Esophagus (tissue), 2 donors: ENCODE measurements around the gene KCNH8. TPM values are rescaled to one million over a fixed set of nuclear protein-coding genes. Genes with fewer than 3 reads are reported as not detected.

Experiments used
- H3K27ac ChIP-seq, 2 donors: one replicate each; pipeline ENCODE4 v1.5.1; 2013; ENCODE audit warnings: low read depth in 2 of 2, mild to moderate bottlenecking in 2 of 2, inconsistent platforms in 1 of 2, low read length in 1 of 2, moderate library complexity in 1 of 2
- H3K27me3 ChIP-seq, 2 donors: one replicate each; pipeline ENCODE4 v1.6.1; 2013; ENCODE audit warnings: low read length in 2 of 2, control low read depth in 1 of 2, mild to moderate bottlenecking in 1 of 2; ENCODE audit not compliant: insufficient read depth in 2 of 2, control insufficient read depth in 1 of 2
- H3K36me3 ChIP-seq, 2 donors: one replicate each; pipeline ENCODE4 v1.6.1; 2013; ENCODE audit warnings: low read length in 1 of 2; ENCODE audit not compliant: control insufficient read depth in 2 of 2, insufficient read depth in 2 of 2
- H3K4me1 ChIP-seq, 2 donors: one replicate each; pipeline ENCODE4 v1.6.1; 2013; ENCODE audit warnings: low read length in 1 of 2; ENCODE audit not compliant: control insufficient read depth in 2 of 2, insufficient read depth in 2 of 2
- H3K4me3 ChIP-seq, 2 donors: one replicate each; pipeline ENCODE4 v1.5.1; 2013; ENCODE audit warnings: low read length in 2 of 2, mild to moderate bottlenecking in 2 of 2, low read depth in 1 of 2, moderate library complexity in 1 of 2
- H3K9me3 ChIP-seq, 2 donors: one replicate each; pipeline ENCODE4 v1.6.1; 2013; ENCODE audit warnings: mild to moderate bottlenecking in 2 of 2, low read depth in 1 of 2, low read length in 1 of 2, moderate library complexity in 1 of 2; ENCODE audit not compliant: control insufficient read depth in 2 of 2, insufficient read depth in 1 of 2
- WGBS, 2 donors: extraction: QIAGEN DNeasy Blood & Tissue Kit; methylation state at CpG; one replicate each; pipeline ENCODE4 v1.1.7; 2013; 5-methylcytosine and 5-hydroxymethylcytosine counted together
- polyA plus RNA-seq, 2 donors: library from polyadenylated mRNA; stranded (reverse); fragments of 200-250 nt; gene quantifications; one replicate each; pipeline ENCODE4 v1.2.3, GENCODE V29; 2013
- donor health status: healthy with polysubstance abuse.
- donor health status: Bipolar disorder and iron deficiency.

The KCNH8 gene
- polyA plus RNA-seq, 2 donors, result 0.05 to 0.06 TPM

- WGBS, 2 donors, result 66 to 70% methylated on average over 2 of the region's 2 CpGs
- Histone ChIP-seq H3K27ac (no peak overlapping the region), H3K4me3 (no peak overlapping the region), H3K4me1 (no peaks in the 10 kb centered on the region), H3K9me3 (peaks cover 0 to 6% of the 10 kb centered on the region in 2 donors), H3K27me3 (no peaks in the 10 kb centered on the region), H3K36me3 (no peaks in the 10 kb centered on the region)
These were observed 32.1 kb upstream of the KCNH8 start for GRCh38 chr3:19116239-19116638.

- no peaks in the 10 kb centered on the region for H3K36me3 ChIP-seq
- H3K4me3 ChIP-seq, result no peak overlapping the region
- 74 to 79% methylated on average over 1 of the region's 1 CpG for WGBS, 2 donors
- H3K27ac ChIP-seq, result no peak overlapping the region
- no peaks in the 10 kb centered on the region for H3K27me3 ChIP-seq
- H3K4me1 ChIP-seq, result no peaks in the 10 kb centered on the region
- H3K9me3 ChIP-seq, result no peaks in the 10 kb centered on the region
These were observed 23.6 kb upstream of the KCNH8 start for GRCh38 chr3:19124752-19125151.

GRCh38 chr3:19139863-19140262 is 8.4 kb upstream of the KCNH8 start:
- H3K4me3 ChIP-seq, result no peak overlapping the region
- 81 to 87% methylated on average over 1 of the region's 1 CpG for WGBS, 2 donors
- no peak overlapping the region for H3K27ac ChIP-seq
- H3K36me3 ChIP-seq, result no peaks in the 10 kb centered on the region
- peaks cover 0 to under 1% of the 10 kb centered on the region in 2 donors for H3K9me3 ChIP-seq
- H3K4me1 ChIP-seq, result no peaks in the 10 kb centered on the region
- H3K27me3 ChIP-seq, result no peaks in the 10 kb centered on the region

GRCh38 chr3:19146685-19147650 is 1.3 kb upstream of the KCNH8 start:
- no peaks in the 10 kb centered on the region for H3K27me3 ChIP-seq
- H3K27ac ChIP-seq, result peak overlapping the region in 1 of 2 donors; percentile 36
- H3K9me3 ChIP-seq, result peaks cover 0 to 2% of the 10 kb centered on the region in 2 donors
- H3K36me3 ChIP-seq, result no peaks in the 10 kb centered on the region
- peak overlapping the region; percentile 40 to 50 for H3K4me3 ChIP-seq
- peaks cover 5 to 11% of the 10 kb centered on the region in 2 donors for H3K4me1 ChIP-seq
- WGBS, 2 donors, result 0 to 1% methylated on average over 51 to 60 of the region's 60 CpGs

DNA sequence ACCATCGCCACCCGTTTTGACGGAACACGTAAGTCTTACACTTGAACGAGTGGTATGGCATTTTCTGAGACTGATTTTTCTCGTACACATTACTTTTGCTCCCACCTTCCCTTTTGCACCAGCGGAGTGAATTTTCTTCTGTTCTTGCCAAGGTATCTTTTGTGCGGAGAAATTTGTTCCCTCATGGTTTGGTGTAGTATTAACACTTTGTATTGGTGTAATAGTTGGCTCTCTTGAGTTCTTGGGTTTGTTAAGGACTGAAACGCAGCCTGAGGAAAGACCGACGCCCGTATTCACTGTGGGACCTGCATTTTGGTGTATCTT is 420 bp downstream of the KCNH8 start:
- H3K4me3 ChIP-seq, result peak overlapping the region; percentile 4 to 50
- peaks cover 5 to 11% of the 10 kb centered on the region in 2 donors for H3K4me1 ChIP-seq
- H3K36me3 ChIP-seq, result no peaks in the 10 kb centered on the region
- peaks cover 0 to 2% of the 10 kb centered on the region in 2 donors for H3K9me3 ChIP-seq
- H3K27ac ChIP-seq, result no peak overlapping the region
- H3K27me3 ChIP-seq, result no peaks in the 10 kb centered on the region
- WGBS, 2 donors, result 3 to 4% methylated on average over 12 of the region's 12 CpGs

GRCh38 chr3:19149368-19149767 is 1.1 kb downstream of the KCNH8 start:
- 2% methylated on average over 6 of the region's 6 CpGs for WGBS, 2 donors
- H3K9me3 ChIP-seq, result peaks cover 0 to 2% of the 10 kb centered on the region in 2 donors
- H3K27ac ChIP-seq, result no peak overlapping the region
- H3K4me1 ChIP-seq, result peaks cover 5 to 11% of the 10 kb centered on the region in 2 donors
- H3K36me3 ChIP-seq, result no peaks in the 10 kb centered on the region
- H3K27me3 ChIP-seq, result no peaks in the 10 kb centered on the region
- H3K4me3 ChIP-seq, result no peak overlapping the region

DNA sequence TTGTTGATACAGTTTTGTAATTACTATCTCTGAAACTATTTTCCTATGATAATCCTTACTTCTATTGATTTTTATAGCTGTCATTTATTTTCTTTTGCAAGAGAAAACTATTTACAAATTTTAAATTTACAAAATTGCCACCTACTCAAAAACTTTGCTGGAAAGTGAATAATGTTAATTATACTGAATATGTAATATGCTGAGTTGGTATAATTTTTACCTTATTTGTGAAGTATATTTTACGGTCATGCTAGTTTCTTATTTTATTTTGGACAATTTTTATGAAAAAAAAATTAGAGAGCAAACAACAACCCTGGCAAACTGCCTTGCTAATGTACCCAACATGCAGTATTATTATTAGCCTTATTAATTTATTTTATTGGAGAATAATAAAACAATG is 2.9 kb downstream of the KCNH8 start:
- Histone ChIP-seq H3K9me3 (no peaks in the 10 kb centered on the region), H3K27me3 (no peaks in the 10 kb centered on the region), H3K4me3 (no peak overlapping the region), H3K36me3 (no peaks in the 10 kb centered on the region), H3K4me1 (peaks cover 5 to 11% of the 10 kb centered on the region in 2 donors), H3K27ac (no peak overlapping the region)
- WGBS, 2 donors, result 96 to 98% methylated on average over 1 of the region's 1 CpG

DNA sequence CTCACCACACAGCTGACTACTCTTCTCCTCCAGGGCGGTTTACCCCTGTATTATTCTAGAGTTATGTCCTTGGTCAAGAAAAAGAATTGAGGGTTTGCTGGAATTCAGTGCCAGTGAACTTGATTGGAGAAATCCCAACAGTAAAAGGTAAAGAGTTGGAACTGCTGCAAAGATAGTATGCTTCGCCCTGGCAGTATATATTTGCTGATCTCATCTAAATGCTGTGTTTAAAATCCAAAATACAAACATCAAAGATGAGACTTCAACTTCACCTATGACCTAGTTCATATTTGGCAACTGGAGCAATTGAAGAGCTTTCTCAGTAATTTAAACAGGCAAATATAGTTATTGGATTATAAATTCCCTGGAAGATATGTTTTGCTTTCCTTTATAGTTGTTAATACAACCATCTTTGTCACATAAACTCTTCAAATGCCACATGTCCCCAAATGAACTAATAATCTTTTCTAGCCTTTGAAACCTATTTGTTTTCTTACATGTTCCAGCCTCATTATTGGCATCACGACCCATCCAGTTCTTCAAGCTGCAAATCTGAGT is 6.5 kb downstream of the KCNH8 start:
- Histone ChIP-seq H3K27me3 (no peaks in the 10 kb centered on the region), H3K9me3 (no peaks in the 10 kb centered on the region), H3K4me1 (no peaks in the 10 kb centered on the region), H3K36me3 (no peaks in the 10 kb centered on the region), H3K4me3 (no peak overlapping the region), H3K27ac (no peak overlapping the region)
- WGBS, 2 donors, result 74 to 80% methylated on average over 3 of the region's 3 CpGs

DNA sequence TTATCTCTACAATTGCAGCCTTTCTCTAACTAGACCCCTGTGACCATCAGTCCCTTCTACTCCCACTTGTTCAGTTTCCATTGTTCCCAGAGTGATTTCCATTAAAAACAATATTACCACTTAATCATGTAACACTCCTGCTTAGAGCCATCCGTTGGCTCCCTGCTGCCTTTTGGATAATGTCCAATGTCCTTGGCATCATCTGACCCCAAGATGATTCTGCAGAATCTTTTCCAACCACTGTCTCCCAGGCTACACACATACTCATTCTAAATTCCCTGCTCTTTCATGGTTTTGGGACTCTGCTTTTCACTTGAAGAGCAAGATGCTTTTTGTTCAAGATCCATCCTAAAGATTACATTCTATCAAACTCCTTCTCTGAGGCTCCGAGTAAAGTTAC is 7.1 kb downstream of the KCNH8 start:
- Histone ChIP-seq H3K36me3 (no peaks in the 10 kb centered on the region), H3K9me3 (no peaks in the 10 kb centered on the region), H3K4me3 (no peak overlapping the region), H3K27me3 (no peaks in the 10 kb centered on the region), H3K4me1 (no peaks in the 10 kb centered on the region), H3K27ac (no peak overlapping the region)
- WGBS, 2 donors, result 59 to 69% methylated on average over 2 of the region's 2 CpGs
